OCI-LY7 (cell line): ENCODE data around the gene MRPL28. TPM values are rescaled to one million over a fixed set of nuclear protein-coding genes. Genes with fewer than 3 reads are reported as not detected.

Experiments used
- BruUV-seq: library from RNA; stranded (reverse); fragments of 400-500 nt; replicated peaks from 2 replicates; lab custom pipeline; 2021; lab: Mats Ljungman, UMichigan
- CTCF ChIA-PET: fragments of 300-600 bp; sonication (Branson Sonifier 250); formaldehyde crosslinking; loops from one replicate; lab custom pipeline; 2022; ENCODE audit warnings: antibody characterized with exemption; ENCODE audit not compliant: unreplicated experiment; lab: Charles Lee
- POLR2A ChIA-PET: fragments of 300-600 bp; sonication (Branson Sonifier 250); formaldehyde crosslinking; loops from one replicate; lab custom pipeline; 2022; ENCODE audit warnings: antibody characterized with exemption; lab: Charles Lee
- DNase-seq: peaks from one replicate; pipeline ENCODE4 v3.0.0-alpha.2; 2015; ENCODE audit warnings: low spot score
- H2AFZ ChIP-seq: fragments of 200-600 bp; sonication (generic), shearing (Covaris generic); 2 replicates; pipeline ENCODE4 v1.6.1; 2014; ENCODE audit warnings: mild to moderate bottlenecking, antibody characterized with exemption, low read length, moderate library complexity
- H3K27ac ChIP-seq: fragments of 200-600 bp; sonication (generic); 2 replicates; pipeline ENCODE4 v1.5.1; 2014; ENCODE audit warnings: mixed run types, low read depth, mild to moderate bottlenecking, moderate library complexity, low read length, inconsistent platforms; ENCODE audit not compliant: poor library complexity, severe bottlenecking
- H3K36me3 ChIP-seq: fragments of 200-600 bp; sonication (generic); 2 replicates; pipeline ENCODE4 v1.6.1; 2014; ENCODE audit warnings: mild to moderate bottlenecking, antibody characterized with exemption, low read length, moderate library complexity, mixed read lengths; ENCODE audit not compliant: insufficient read depth
- H3K4me1 ChIP-seq: fragments of 200-600 bp; sonication (generic); 2 replicates; pipeline ENCODE4 v1.5.1; 2014; ENCODE audit warnings: mild to moderate bottlenecking, low read length; ENCODE audit not compliant: insufficient read depth, poor library complexity, severe bottlenecking
- H3K4me2 ChIP-seq: fragments of 200-600 bp; sonication (generic); 2 replicates; pipeline ENCODE4 v1.6.1; 2014; ENCODE audit warnings: mild to moderate bottlenecking, low read length
- H3K4me3 ChIP-seq: fragments of 200-600 bp; sonication (generic); 2 replicates; pipeline ENCODE4 v1.5.1; 2014; ENCODE audit warnings: mild to moderate bottlenecking, low read depth, low read length; ENCODE audit not compliant: poor library complexity, severe bottlenecking
- H3K79me2 ChIP-seq: fragments of 200-600 bp; sonication (generic); 2 replicates; pipeline ENCODE4 v1.6.1; 2016; ENCODE audit warnings: low read depth, mild to moderate bottlenecking, low read length, moderate library complexity, mixed read lengths; ENCODE audit not compliant: insufficient read depth
- H3K9me2 ChIP-seq: fragments of 200-600 bp; sonication (generic); 2 replicates; pipeline ENCODE4 v1.6.1; 2016; ENCODE audit warnings: mild to moderate bottlenecking, low read length, mixed read lengths; ENCODE audit not compliant: insufficient read depth
- H3K9me3 ChIP-seq: fragments of 200-600 bp; sonication (generic); 2 replicates; pipeline ENCODE4 v1.6.1; 2014; ENCODE audit warnings: mild to moderate bottlenecking, mixed run types, low read length, mixed read lengths
- H4K20me1 ChIP-seq: fragments of 200-600 bp; sonication (generic); 2 replicates; pipeline ENCODE4 v1.6.1; 2014; ENCODE audit warnings: mild to moderate bottlenecking, antibody characterized with exemption, low read length, moderate library complexity, mixed read lengths; ENCODE audit not compliant: insufficient read depth
- EZH2phosphoT487 ChIP-seq: fragments of 200-600 bp; sonication (generic); IDR thresholded peaks from 2 replicates; pipeline ENCODE4 v1.6.1; 2018; ENCODE audit warnings: low read depth, borderline replicate concordance, mild to moderate bottlenecking, mixed run types, antibody characterized with exemption, low read length, moderate library complexity, mixed read lengths
- intact Hi-C: fragments of 100-400 bp; cut with micrococcal nuclease; formaldehyde crosslinking; loops from one replicate; pipeline ENCODE4 v1.10.0; 2022; ENCODE audit not compliant: unreplicated experiment
- total RNA-seq, 2 experiments: library from RNA; depleted of rRNA in 1 of 2; stranded (reverse); fragments of >200 nt in 1 of 2; shearing (Covaris generic) in 1 of 2; gene quantifications; 2 replicates each; pipeline ENCODE4 v1.2.3, GENCODE V29; 2014 to 2022
- TF ChIP-seq, protein P1 (sequence below): fragments of 200-600 bp; sonication (generic); conservative IDR thresholded peaks from 2 replicates; pipeline ENCODE4 v1.5.1; 2014; ENCODE audit warnings: mild to moderate bottlenecking, antibody characterized with exemption, low read length, moderate library complexity, mixed read lengths

The MRPL28 gene
- total RNA-seq, 2 experiments from 2014 or later, result 84.6 to 113 TPM

GRCh38 chr16:373020-373598 lies 2.8 kb upstream of the MRPL28 start:
- Histone ChIP-seq H3K27ac (no peak overlapping the region), H3K4me1 (peaks cover 12% of the 10 kb centered on the region), H3K4me3 (no peak overlapping the region), H3K36me3 (peaks cover 55% of the 10 kb centered on the region; the same call in 1 of the 2 replicates), H3K79me2 (no peaks in the 10 kb centered on the region), H3K4me2 (no peak overlapping the region), H4K20me1 (no peaks in the 10 kb centered on the region), H3K9me3 (no peaks in the 10 kb centered on the region), H3K9me2 (no peaks in the 10 kb centered on the region), H2AFZ (no peak overlapping the region)
- no TSS peak for BruUV-seq
- ChIA-PET POLR2A (no interaction called here), CTCF (no interaction called here)
- TF ChIP-seq, protein P1, sequence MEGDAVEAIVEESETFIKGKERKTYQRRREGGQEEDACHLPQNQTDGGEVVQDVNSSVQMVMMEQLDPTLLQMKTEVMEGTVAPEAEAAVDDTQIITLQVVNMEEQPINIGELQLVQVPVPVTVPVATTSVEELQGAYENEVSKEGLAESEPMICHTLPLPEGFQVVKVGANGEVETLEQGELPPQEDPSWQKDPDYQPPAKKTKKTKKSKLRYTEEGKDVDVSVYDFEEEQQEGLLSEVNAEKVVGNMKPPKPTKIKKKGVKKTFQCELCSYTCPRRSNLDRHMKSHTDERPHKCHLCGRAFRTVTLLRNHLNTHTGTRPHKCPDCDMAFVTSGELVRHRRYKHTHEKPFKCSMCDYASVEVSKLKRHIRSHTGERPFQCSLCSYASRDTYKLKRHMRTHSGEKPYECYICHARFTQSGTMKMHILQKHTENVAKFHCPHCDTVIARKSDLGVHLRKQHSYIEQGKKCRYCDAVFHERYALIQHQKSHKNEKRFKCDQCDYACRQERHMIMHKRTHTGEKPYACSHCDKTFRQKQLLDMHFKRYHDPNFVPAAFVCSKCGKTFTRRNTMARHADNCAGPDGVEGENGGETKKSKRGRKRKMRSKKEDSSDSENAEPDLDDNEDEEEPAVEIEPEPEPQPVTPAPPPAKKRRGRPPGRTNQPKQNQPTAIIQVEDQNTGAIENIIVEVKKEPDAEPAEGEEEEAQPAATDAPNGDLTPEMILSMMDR, result no peak
- TF ChIP-seq EZH2phosphoT487, result no peak
- intact Hi-C loops, result no loop called here
- no peak for DNase-seq

- no TSS peak for BruUV-seq
- TF ChIP-seq, protein P1, result no peak
- no peak for TF ChIP-seq EZH2phosphoT487
- Histone ChIP-seq H3K27ac (no peak overlapping the region), H3K4me3 (no peak overlapping the region), H2AFZ (no peak overlapping the region), H3K9me2 (no peaks in the 10 kb centered on the region), H3K36me3 (peaks cover 61% of the 10 kb centered on the region), H3K9me3 (no peaks in the 10 kb centered on the region), H3K79me2 (no peaks in the 10 kb centered on the region), H3K4me1 (peaks cover 12% of the 10 kb centered on the region), H3K4me2 (no peak overlapping the region), H4K20me1 (no peaks in the 10 kb centered on the region)
- DNase-seq, result no peak
- intact Hi-C loops, result no loop called here
- ChIA-PET POLR2A (no interaction called here), CTCF (no interaction called here)
Measured at GRCh38 chr16:372302-372983, 2.1 kb upstream of the MRPL28 start.
